Endometrial microvascular endothelial cells (primary cell): ENCODE data around the gene TMEM191C. TPM values are rescaled to one million over a fixed set of nuclear protein-coding genes. Genes with fewer than 3 reads are reported as not detected.
"Not testable (repeated sequence)": the region's sequence is repeated elsewhere in the genome, so short reads cannot be mapped to it uniquely, and the experiment has no call there.

Experiments
- in situ Hi-C: cut with HindIII; loops from 2 replicates; pipeline ENCODE4 v1.10.0; 2017; ENCODE audit warnings: low sequenced_read_pairs, low pct_unique_long_range_greater_than_20kb; ENCODE audit errors: inconsistent ontology term
- total RNA-seq: library from RNA; depleted of rRNA; stranded (reverse); fragments of >200 nt; gene quantifications from one replicate; pipeline ENCODE4 v1.2.3, GENCODE V29; 2015; ENCODE audit errors: inconsistent ontology term

TMEM191C gene
- total RNA-seq, 1 donor from 2014 or later = 1.4 TPM

GRCh38 chr22:21516522-21516921, 49.3 kb downstream of the TMEM191C start:
- in situ Hi-C loops = not testable (repeated sequence)

- in situ Hi-C loops = not testable (repeated sequence)
Measured at GRCh38 chr22:21516970-21517764, 50.0 kb downstream of the TMEM191C start.

Other genes starting within 250 kb of the TMEM191C start
- gene RIMBP3B, start 83.6 kb upstream of the TMEM191C start, total RNA-seq = not detected
- gene HIC2, start 50.0 kb upstream of the TMEM191C start, total RNA-seq = 2.1 TPM
- not detected for gene RIMBP3C, start 84.1 kb downstream of the TMEM191C start, total RNA-seq
- gene UBE2L3, start 100.3 kb downstream of the TMEM191C start, total RNA-seq = 56.3 TPM
- gene YDJC, start 162.6 kb downstream of the TMEM191C start, total RNA-seq = 75.8 TPM
- not detected for gene CCDC116, start 165.4 kb downstream of the TMEM191C start, total RNA-seq
- 57.4 TPM for gene SDF2L1, start 174.9 kb downstream of the TMEM191C start, total RNA-seq
- 33.8 TPM for gene PPIL2, start 198.6 kb downstream of the TMEM191C start, total RNA-seq